ENCODE measurements around the gene GEN1. TPM values are rescaled to one million over a fixed set of nuclear protein-coding genes. Genes with fewer than 3 reads are reported as not detected.
"Not testable (repeated sequence)": the region's sequence is repeated elsewhere in the genome, so short reads cannot be mapped to it uniquely, and the experiment has no call there.

The GEN1 gene
- total RNA-seq, 2 experiments from 2014 or later = 4.3 to 4.6 TPM

DNA sequence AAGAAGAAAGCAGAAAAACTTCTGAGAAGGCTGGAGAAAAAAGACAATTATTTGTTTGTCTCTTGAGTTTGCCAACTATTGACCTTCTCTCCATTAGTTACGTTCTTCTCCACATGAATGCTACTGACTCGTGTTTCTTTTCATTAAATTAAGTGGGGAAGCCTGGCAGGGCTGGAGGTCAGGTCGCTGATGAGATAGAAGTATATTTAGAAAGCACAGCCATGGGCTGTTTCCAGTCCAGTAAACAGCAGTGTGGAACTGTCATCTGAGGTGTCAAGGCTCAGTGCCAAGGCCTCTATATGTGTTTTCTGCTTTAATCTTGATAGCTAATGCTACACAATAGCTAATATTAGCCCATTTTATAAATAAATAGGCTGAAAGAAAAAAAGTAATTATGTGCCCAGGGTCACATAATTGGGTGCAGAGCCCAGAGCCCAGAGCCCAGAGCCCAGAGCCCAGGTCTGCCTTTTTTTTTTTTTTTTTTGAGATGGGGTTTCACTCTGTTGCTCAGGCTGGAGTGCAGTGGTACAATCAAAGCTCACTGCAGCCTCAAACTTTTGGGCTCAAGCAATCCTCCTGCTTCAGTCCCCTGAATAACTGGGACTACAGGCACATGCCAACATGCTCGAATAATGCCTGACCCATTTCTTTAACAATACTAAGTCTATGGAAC, 68.6 kb downstream of the GEN1 start:
- TF ChIP-seq, protein P1, sequence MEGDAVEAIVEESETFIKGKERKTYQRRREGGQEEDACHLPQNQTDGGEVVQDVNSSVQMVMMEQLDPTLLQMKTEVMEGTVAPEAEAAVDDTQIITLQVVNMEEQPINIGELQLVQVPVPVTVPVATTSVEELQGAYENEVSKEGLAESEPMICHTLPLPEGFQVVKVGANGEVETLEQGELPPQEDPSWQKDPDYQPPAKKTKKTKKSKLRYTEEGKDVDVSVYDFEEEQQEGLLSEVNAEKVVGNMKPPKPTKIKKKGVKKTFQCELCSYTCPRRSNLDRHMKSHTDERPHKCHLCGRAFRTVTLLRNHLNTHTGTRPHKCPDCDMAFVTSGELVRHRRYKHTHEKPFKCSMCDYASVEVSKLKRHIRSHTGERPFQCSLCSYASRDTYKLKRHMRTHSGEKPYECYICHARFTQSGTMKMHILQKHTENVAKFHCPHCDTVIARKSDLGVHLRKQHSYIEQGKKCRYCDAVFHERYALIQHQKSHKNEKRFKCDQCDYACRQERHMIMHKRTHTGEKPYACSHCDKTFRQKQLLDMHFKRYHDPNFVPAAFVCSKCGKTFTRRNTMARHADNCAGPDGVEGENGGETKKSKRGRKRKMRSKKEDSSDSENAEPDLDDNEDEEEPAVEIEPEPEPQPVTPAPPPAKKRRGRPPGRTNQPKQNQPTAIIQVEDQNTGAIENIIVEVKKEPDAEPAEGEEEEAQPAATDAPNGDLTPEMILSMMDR (IDR thresholded peaks at IDR 0.05) = no peak
- peaks cover 3 to 4% of the 10 kb centered on the region in 2 experiments for H3K27me3 ChIP-seq (ENCODE audit: control insufficient read depth in 1 of 2, insufficient read depth in 2 of 2, low read length in 2 of 2)
- no peak overlapping the region for H3K4me3 Mint-ChIP-seq
- DNase-seq = no peak
- ChIA-PET POLR2A (no interaction called here), CTCF (interaction anchor here (0.7 kb wide), 1 partner anchor 582 kb away, joined by 4 read pairs; no protein-coding TSS in a partner anchor)
- no peak for ATAC-seq (ENCODE audit: poor library complexity)
- no peak overlapping the region for H3K27ac ChIP-seq (ENCODE audit: low read depth in 1 of 2, low read length in 2 of 2)
- peaks cover 24% of the 10 kb centered on the region for H3K27me3 Mint-ChIP-seq
- H3K36me3 ChIP-seq (ENCODE audit: insufficient read depth, low read length) = no peaks in the 10 kb centered on the region
- peaks cover 2% of the 10 kb centered on the region for H3K4me1 ChIP-seq (ENCODE audit: insufficient read depth, low read length)
- no peaks in the 10 kb centered on the region for H3K9me3 Mint-ChIP-seq
- H3K4me3 ChIP-seq (ENCODE audit: low read length) = no peak overlapping the region
- no peaks in the 10 kb centered on the region for H3K36me3 Mint-ChIP-seq (ENCODE audit: low read depth)
- no peaks in the 10 kb centered on the region for H3K9me3 ChIP-seq (ENCODE audit: control insufficient read depth in 1 of 2, insufficient read depth in 1 of 2, low read length in 2 of 2)
- no peaks in the 10 kb centered on the region for H3K4me1 Mint-ChIP-seq (ENCODE audit: low read depth)
- intact Hi-C loops (cut with DNase I, micrococcal nuclease) = no loop called here
- H3K27ac Mint-ChIP-seq = no peak overlapping the region

DNA sequence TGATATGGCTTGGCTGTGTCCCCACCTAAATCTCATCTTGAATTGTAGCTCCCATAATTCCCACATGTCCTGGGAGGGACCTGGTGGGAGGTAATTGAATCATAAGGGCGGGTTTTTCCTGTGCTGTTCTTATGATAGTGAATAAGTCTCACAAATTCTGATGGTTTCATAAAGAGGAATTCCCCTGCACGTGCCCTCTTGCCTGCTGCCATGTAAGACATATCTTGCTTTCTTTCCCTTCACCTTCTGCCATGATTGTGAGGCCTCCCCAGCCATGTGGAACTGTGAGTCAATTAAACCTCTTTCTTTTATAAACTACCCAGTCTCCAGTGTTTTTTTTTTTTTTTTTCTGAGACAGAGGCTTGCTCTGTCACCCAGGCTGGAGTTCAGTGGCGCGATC, 69.7 kb downstream of the GEN1 start:
- H3K9me3 ChIP-seq (ENCODE audit: control insufficient read depth in 1 of 2, insufficient read depth in 1 of 2, low read length in 2 of 2); H3K4me3 Mint-ChIP-seq; H3K27ac ChIP-seq (ENCODE audit: low read depth in 1 of 2, low read length in 2 of 2); H3K4me1 Mint-ChIP-seq (ENCODE audit: low read depth); H3K4me1 ChIP-seq (ENCODE audit: insufficient read depth, low read length); ATAC-seq (ENCODE audit: poor library complexity); H3K9me3 Mint-ChIP-seq; H3K4me3 ChIP-seq (ENCODE audit: low read length); DNase-seq; POLR2A ChIA-PET; H3K27me3 ChIP-seq (ENCODE audit: control insufficient read depth in 1 of 2, insufficient read depth in 2 of 2, low read length in 2 of 2); H3K36me3 ChIP-seq (ENCODE audit: insufficient read depth, low read length); H3K27ac Mint-ChIP-seq; intact Hi-C loops (cut with DNase I, micrococcal nuclease); H3K36me3 Mint-ChIP-seq (ENCODE audit: low read depth): not testable (repeated sequence)
- H3K27me3 Mint-ChIP-seq = peaks cover 29% of the 10 kb centered on the region
- CTCF ChIA-PET = interaction anchor here (1.3 kb wide), 1 partner anchor 12 kb away, joined by 3 read pairs; no protein-coding TSS in a partner anchor

DNA sequence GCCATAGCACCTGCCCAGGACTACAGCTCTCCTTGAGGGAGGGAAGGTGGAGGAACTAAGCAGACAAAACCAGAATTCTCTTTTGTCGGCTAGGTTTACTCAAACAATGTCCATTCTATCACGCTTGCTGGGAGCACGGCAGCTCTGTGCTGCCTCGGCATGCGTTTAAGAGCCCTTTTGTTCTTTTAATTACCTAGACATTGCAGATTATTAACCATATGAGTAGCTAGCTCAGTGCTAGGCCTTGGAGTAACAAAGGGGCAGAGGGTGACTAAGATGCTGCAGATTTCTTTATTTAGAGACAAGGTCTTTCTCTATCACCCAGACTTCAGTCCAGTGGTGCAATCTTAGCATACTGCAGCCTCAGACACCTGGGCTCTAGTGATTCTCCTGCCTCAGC, 73.4 kb downstream of the GEN1 start:
- Mint-ChIP-seq H3K4me1 (ENCODE audit: low read depth) (no peaks in the 10 kb centered on the region), H3K9me3 (no peaks in the 10 kb centered on the region), H3K27me3 (peaks cover 50% of the 10 kb centered on the region), H3K36me3 (ENCODE audit: low read depth) (no peaks in the 10 kb centered on the region), H3K4me3 (no peak overlapping the region), H3K27ac (no peak overlapping the region)
- Histone ChIP-seq H3K4me1 (ENCODE audit: insufficient read depth, low read length) (peaks cover 7% of the 10 kb centered on the region), H3K27ac (ENCODE audit: low read depth in 1 of 2, low read length in 2 of 2) (no peak overlapping the region), H3K4me3 (ENCODE audit: low read length) (no peak overlapping the region), H3K9me3 (ENCODE audit: control insufficient read depth in 1 of 2, insufficient read depth in 1 of 2, low read length in 2 of 2) (peaks cover 0 to 9% of the 10 kb centered on the region in 2 experiments), H3K27me3 (ENCODE audit: control insufficient read depth in 1 of 2, insufficient read depth in 2 of 2, low read length in 2 of 2) (peaks cover 17 to 18% of the 10 kb centered on the region in 2 experiments), H3K36me3 (ENCODE audit: insufficient read depth, low read length) (no peaks in the 10 kb centered on the region)
- TF ChIP-seq, protein P1 (IDR thresholded peaks at IDR 0.05) = no peak
- DNase-seq (no peak), ATAC-seq (ENCODE audit: poor library complexity) (no peak)
- ChIA-PET POLR2A (no interaction called here), CTCF (no interaction called here)
- intact Hi-C loops (cut with DNase I, micrococcal nuclease) = no loop called here

DNA sequence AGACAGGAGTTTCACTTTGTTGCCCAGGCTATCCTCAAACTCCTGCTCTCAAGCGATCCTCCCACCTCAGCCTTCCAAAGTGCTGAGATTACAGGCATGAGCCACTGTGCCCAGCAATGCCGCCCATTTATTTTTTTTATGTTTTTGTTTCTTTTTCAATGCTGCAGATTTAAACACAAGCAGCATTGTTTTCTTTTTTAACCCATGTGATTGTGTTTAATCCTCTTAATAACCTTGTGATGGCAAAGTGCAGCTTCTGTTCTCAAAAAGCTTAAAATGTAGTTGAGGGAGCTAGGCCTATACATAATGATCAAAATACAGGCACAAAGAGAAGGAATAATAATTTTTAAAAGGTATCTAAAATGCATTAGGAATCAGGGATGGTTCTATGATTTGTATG, 73.8 kb downstream of the GEN1 start:
- no peak overlapping the region for H3K4me3 ChIP-seq (ENCODE audit: low read length)
- H3K27me3 ChIP-seq (ENCODE audit: control insufficient read depth in 1 of 2, insufficient read depth in 2 of 2, low read length in 2 of 2) = peaks cover 14 to 18% of the 10 kb centered on the region in 2 experiments
- TF ChIP-seq, protein P1 (IDR thresholded peaks at IDR 0.05) = no peak
- H3K27me3 Mint-ChIP-seq = peaks cover 50% of the 10 kb centered on the region
- H3K36me3 Mint-ChIP-seq (ENCODE audit: low read depth) = no peaks in the 10 kb centered on the region
- ChIA-PET POLR2A (no interaction called here), CTCF (no interaction called here)
- intact Hi-C loops (cut with DNase I, micrococcal nuclease) = no loop called here
- no peak overlapping the region for H3K27ac ChIP-seq (ENCODE audit: low read depth in 1 of 2, low read length in 2 of 2)
- H3K27ac Mint-ChIP-seq = no peak overlapping the region
- H3K4me3 Mint-ChIP-seq = no peak overlapping the region
- no peaks in the 10 kb centered on the region for H3K36me3 ChIP-seq (ENCODE audit: insufficient read depth, low read length)
- no peaks in the 10 kb centered on the region for H3K9me3 Mint-ChIP-seq
- H3K4me1 Mint-ChIP-seq (ENCODE audit: low read depth) = no peaks in the 10 kb centered on the region
- H3K9me3 ChIP-seq (ENCODE audit: control insufficient read depth in 1 of 2, insufficient read depth in 1 of 2, low read length in 2 of 2) = peaks cover 0 to 9% of the 10 kb centered on the region in 2 experiments
- DNase-seq (no peak), ATAC-seq (ENCODE audit: poor library complexity) (no peak)
- H3K4me1 ChIP-seq (ENCODE audit: insufficient read depth, low read length) = peaks cover 7% of the 10 kb centered on the region
